PC-9 (cell line): ENCODE data around the gene C3orf18. TPM values are rescaled to one million over a fixed set of nuclear protein-coding genes. Genes with fewer than 3 reads are reported as not detected.

Experiments
- BruUV-seq: library from RNA; stranded (reverse); fragments of 400-500 nt; replicated peaks from 2 replicates; lab custom pipeline; 2021; lab: Mats Ljungman, UMichigan
- CTCF ChIA-PET: fragments of 300-600 bp; sonication (Branson Sonifier 250); formaldehyde crosslinking; loops from one replicate; lab custom pipeline; 2022; ENCODE audit warnings: antibody characterized with exemption; lab: Charles Lee
- POLR2A ChIA-PET: fragments of 300-600 bp; sonication (Branson Sonifier 250); formaldehyde crosslinking; loops from one replicate; lab custom pipeline; 2022; ENCODE audit warnings: antibody characterized with exemption; ENCODE audit not compliant: unreplicated experiment; lab: Charles Lee
- DNase-seq, 2 experiments: peaks; one replicate each; pipeline versions ENCODE4 v3.0.0 to v3.0.0-alpha.2; 2015 to 2022; ENCODE audit warnings: mixed read lengths in 1 of 2
- H2AFZ ChIP-seq: fragments of 200-600 bp; sonication (generic); 2 replicates; pipeline ENCODE4 v1.8.1; 2017; ENCODE audit warnings: antibody characterized with exemption
- H3F3A ChIP-seq: fragments of 200-600 bp; sonication (generic); 2 replicates; pipeline ENCODE4 v1.8.1; 2017; ENCODE audit warnings: antibody characterized with exemption, mild to moderate bottlenecking, low read depth; ENCODE audit not compliant: insufficient read depth
- H3K27ac ChIP-seq: fragments of 200-600 bp; sonication (generic); 2 replicates; pipeline ENCODE4 v1.6.1; 2016; ENCODE audit warnings: mixed run types
- H3K27me3 ChIP-seq: fragments of 200-600 bp; sonication (generic); 2 replicates; pipeline ENCODE4 v1.6.1; 2016; ENCODE audit warnings: low read depth, mixed run types; ENCODE audit not compliant: insufficient read depth
- H3K36me3 ChIP-seq: fragments of 200-600 bp; sonication (generic); 2 replicates; pipeline ENCODE4 v1.6.1; 2016; ENCODE audit warnings: low read depth, mixed run types
- H3K4me1 ChIP-seq: fragments of 200-600 bp; sonication (generic); replicated peaks from 2 replicates; pipeline ENCODE4 v1.6.1; 2016; ENCODE audit warnings: mixed run types; ENCODE audit not compliant: insufficient read depth
- H3K4me2 ChIP-seq: fragments of 200-600 bp; sonication (generic); 2 replicates; pipeline ENCODE4 v1.6.1; 2017; ENCODE audit warnings: mixed run types
- H3K4me3 ChIP-seq: fragments of 200-600 bp; sonication (generic); 2 replicates; pipeline ENCODE4 v1.6.1; 2016; ENCODE audit warnings: mixed run types
- H3K79me2 ChIP-seq: fragments of 200-600 bp; sonication (generic); 2 replicates; pipeline ENCODE4 v1.6.1; 2017; ENCODE audit warnings: low read depth, mixed run types
- H3K9me2 ChIP-seq: fragments of 200-600 bp; sonication (generic); 2 replicates; pipeline ENCODE4 v1.8.1; 2017; ENCODE audit warnings: mild to moderate bottlenecking; ENCODE audit not compliant: insufficient read depth
- H3K9me3 ChIP-seq: fragments of 200-600 bp; sonication (generic); 2 replicates; pipeline ENCODE4 v1.8.1; 2016; ENCODE audit warnings: low read depth; ENCODE audit not compliant: insufficient read depth
- H4K20me1 ChIP-seq: fragments of 200-600 bp; sonication (generic); 2 replicates; pipeline ENCODE4 v1.8.1; 2017; ENCODE audit not compliant: insufficient read depth
- CTCF ChIP-seq: fragments of 200-600 bp; sonication (generic); conservative IDR thresholded peaks from 2 replicates; pipeline ENCODE4 v1.6.1; 2017; ENCODE audit warnings: mixed run types, antibody characterized with exemption, mild to moderate bottlenecking, moderate library complexity
- EZH2 ChIP-seq: fragments of 200-600 bp; sonication (generic); IDR thresholded peaks from 2 replicates; pipeline ENCODE4 v1.8.0; 2017; ENCODE audit warnings: antibody characterized with exemption, low read depth
- intact Hi-C: fragments of 100-400 bp; cut with micrococcal nuclease; formaldehyde crosslinking; loops from one replicate; pipeline ENCODE4 v1.10.0; 2022; ENCODE audit not compliant: unreplicated experiment
- total RNA-seq: library from RNA; stranded (reverse); gene quantifications from 2 replicates; pipeline ENCODE4 v1.2.3, GENCODE V29; 2021

The C3orf18 gene
- total RNA-seq, 1 experiment from 2014 or later = 7.5 TPM

GRCh38 chr3:50524746-50525145, 42.8 kb downstream of the C3orf18 start:
- CTCF ChIA-PET = no interaction called here
- POLR2A ChIA-PET = no interaction called here
- BruUV-seq = no TSS peak
- Histone ChIP-seq H3K4me2 (no peak overlapping the region), H3K36me3 (no peaks in the 10 kb centered on the region), H3K27ac (no peak overlapping the region), H4K20me1 (no peaks in the 10 kb centered on the region; the same call in 1 of the 2 replicates), H3K79me2 (no peaks in the 10 kb centered on the region), H3K4me1 (no peaks in the 10 kb centered on the region), H3K27me3 (peaks cover 33% of the 10 kb centered on the region; the same call in 1 of the 2 replicates), H3K4me3 (no peak overlapping the region), H3F3A (no peaks in the 10 kb centered on the region), H3K9me2 (no peaks in the 10 kb centered on the region), H2AFZ (no peak overlapping the region), H3K9me3 (no peaks in the 10 kb centered on the region)
- TF ChIP-seq EZH2 (no peak), CTCF (no peak)
- DNase-seq = no peak
- intact Hi-C loops = no loop called here

- no peak for DNase-seq
- ChIA-PET POLR2A (interaction anchor here (0.6 kb wide), 1 partner anchor 863 kb away, joined by 26 read pairs; no protein-coding TSS in a partner anchor), CTCF (no interaction called here)
- Histone ChIP-seq H3K27ac (no peak overlapping the region), H3K9me2 (no peaks in the 10 kb centered on the region), H3K4me3 (no peak overlapping the region), H3K4me2 (no peak overlapping the region), H3K9me3 (no peaks in the 10 kb centered on the region), H3K36me3 (no peaks in the 10 kb centered on the region), H3K79me2 (no peaks in the 10 kb centered on the region), H4K20me1 (no peaks in the 10 kb centered on the region; the same call in 1 of the 2 replicates), H3K4me1 (no peaks in the 10 kb centered on the region), H3F3A (no peaks in the 10 kb centered on the region), H3K27me3 (peaks cover 35% of the 10 kb centered on the region; the same call in 1 of the 2 replicates), H2AFZ (no peak overlapping the region)
- TF ChIP-seq CTCF = no peak
- no peak for TF ChIP-seq EZH2
- no TSS peak for BruUV-seq
- intact Hi-C loops = no loop called here
Measured at GRCh38 chr3:50523279-50523811, 44.2 kb downstream of the C3orf18 start.

- no peak overlapping the region for H3K4me2 ChIP-seq
- intact Hi-C loops = no loop called here
- H3K9me2 ChIP-seq = no peaks in the 10 kb centered on the region
- H3K27me3 ChIP-seq = peaks cover 43% of the 10 kb centered on the region; the same call in 1 of the 2 replicates
- H3K9me3 ChIP-seq = no peaks in the 10 kb centered on the region
- H2AFZ ChIP-seq = no peak overlapping the region
- H3K4me3 ChIP-seq = no peak overlapping the region
- POLR2A ChIA-PET = no interaction called here
- H3K4me1 ChIP-seq = no peaks in the 10 kb centered on the region
- no peaks in the 10 kb centered on the region for H3K79me2 ChIP-seq
- BruUV-seq = no TSS peak
- no peaks in the 10 kb centered on the region for H3K36me3 ChIP-seq
- DNase-seq = no peak
- H3K27ac ChIP-seq = no peak overlapping the region
- H4K20me1 ChIP-seq = no peaks in the 10 kb centered on the region; the same call in 1 of the 2 replicates
- H3F3A ChIP-seq = no peaks in the 10 kb centered on the region
- CTCF ChIA-PET = no interaction called here
- TF ChIP-seq CTCF (no peak), EZH2 (no peak)
Measured at GRCh38 chr3:50521572-50521971, 46.0 kb downstream of the C3orf18 start.
